GM19468 (cell line): ENCODE data around the gene MECP2.
"Not testable (repeated sequence)": the region's sequence is repeated elsewhere in the genome, so short reads cannot be mapped to it uniquely, and the experiment has no call there.

ENCODE experiments used
- ATAC-seq: cut with Tn5 transposase; IDR thresholded peaks from one replicate; pipeline ENCODE4 v1.9.1; 2021; ENCODE audit warnings: mild to moderate bottlenecking, moderate library complexity, moderate number of reproducible peaks; ENCODE audit not compliant: unreplicated experiment; ENCODE audit errors: extremely low read depth

Gene MECP2

DNA sequence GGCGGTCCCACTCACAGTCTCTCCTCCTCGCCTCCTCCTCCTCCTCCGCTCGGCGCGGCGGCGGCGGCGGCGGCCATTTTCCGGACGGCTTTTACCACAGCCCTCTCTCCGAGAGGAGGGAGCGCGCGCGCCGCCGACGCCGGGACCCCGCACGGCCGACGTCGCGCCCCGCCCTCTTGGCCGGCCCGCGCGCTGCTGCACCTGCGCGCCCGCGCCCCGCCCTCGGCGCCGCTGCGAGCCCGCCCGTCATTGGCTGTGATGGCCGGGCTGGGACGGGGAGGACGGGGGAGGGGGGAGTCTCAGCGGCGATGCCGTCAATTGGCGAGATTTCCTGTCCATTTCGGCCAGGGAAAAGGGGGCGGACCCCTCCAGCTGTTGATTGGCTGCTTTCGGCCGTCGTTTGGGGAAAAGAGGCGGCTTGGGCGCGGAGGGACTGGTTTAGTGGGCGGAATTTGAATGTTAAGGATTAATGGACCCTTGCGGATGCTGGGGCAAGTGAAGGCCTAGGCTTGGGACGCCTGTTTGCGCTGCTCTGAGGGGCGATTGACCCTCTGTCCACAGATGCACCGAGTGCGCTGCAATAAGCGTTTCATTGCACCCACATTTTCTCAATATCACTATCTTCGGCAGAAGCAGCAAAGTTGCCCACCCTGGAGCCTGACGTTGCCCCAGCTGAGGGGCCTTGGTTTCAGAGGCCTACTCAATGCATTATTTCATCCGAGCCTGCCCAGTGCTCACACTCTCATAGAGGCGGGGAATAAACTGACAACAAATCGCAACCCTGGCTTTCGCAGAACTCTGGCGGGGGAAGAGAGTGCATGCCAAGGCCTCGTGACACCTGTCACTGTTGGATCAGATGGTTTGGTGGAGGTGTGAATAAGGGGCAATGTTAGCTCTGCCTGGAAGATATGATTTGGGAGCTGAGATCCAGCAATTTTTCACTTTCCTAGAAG lies at the start of gene MECP2:
TSS of gene MECP2 (minus strand) at position 129 of the 953 bp plus-strand sequence.
- peak; percentile 56 for ATAC-seq

DNA sequence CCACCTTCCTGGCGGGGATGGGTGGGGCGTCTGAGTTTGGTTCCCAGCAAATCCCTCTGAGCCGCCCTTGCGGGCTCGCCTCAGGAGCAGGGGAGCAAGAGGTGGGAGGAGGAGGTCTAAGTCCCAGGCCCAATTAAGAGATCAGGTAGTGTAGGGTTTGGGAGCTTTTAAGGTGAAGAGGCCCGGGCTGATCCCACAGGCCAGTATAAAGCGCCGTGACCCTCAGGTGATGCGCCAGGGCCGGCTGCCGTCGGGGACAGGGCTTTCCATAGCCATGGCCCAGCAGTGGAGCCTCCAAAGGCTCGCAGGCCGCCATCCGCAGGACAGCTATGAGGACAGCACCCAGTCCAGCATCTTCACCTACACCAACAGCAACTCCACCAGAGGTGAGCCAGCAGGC lies 46.5 kb upstream of the MECP2 start, which contains the start of gene OPN1LW:
TSS of gene OPN1LW (plus strand) at position 234 of the 400 bp plus-strand sequence. CDS start at position 275, 41 bp downstream.
- not testable (repeated sequence) for ATAC-seq

DNA sequence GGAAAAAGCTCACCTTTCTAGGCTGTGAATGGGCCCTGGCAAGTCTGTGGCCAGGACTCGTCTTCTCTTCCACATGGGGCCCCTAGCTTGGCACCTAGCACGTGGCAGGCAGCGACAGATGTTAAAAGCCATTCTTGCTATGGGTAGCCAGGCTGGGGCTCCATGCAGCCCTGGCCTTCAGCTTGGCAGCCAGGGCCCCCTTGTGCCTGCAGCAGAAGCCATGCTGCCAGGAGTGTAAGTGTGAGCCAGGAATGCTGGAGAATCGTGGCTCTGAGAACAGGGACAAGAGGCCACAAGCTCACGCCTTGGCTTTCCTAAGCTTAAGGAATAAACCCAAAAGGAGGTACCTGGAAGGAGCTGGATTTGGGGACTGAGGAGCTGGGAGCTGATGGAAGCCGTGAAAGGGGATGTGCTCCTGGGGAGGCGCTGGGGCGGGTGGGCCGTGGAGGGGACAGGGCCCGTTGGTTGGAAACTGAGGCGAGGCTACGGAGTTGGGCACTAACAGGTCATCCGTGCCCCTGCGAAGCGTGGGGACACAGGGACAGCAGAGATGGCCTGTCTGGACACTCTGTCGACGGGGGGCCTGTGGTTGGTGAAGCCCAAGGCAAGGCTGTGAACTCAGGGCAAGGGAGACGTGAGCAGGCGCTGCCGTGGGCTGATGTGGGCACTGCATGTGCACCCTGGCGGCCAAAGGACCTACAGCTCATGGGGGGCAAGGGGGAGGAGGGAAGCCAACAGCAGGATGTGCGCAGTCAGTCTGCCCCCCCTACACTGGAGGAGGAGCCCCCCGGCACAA lies 45.6 kb upstream of the MECP2 start:
- no peak for ATAC-seq

DNA sequence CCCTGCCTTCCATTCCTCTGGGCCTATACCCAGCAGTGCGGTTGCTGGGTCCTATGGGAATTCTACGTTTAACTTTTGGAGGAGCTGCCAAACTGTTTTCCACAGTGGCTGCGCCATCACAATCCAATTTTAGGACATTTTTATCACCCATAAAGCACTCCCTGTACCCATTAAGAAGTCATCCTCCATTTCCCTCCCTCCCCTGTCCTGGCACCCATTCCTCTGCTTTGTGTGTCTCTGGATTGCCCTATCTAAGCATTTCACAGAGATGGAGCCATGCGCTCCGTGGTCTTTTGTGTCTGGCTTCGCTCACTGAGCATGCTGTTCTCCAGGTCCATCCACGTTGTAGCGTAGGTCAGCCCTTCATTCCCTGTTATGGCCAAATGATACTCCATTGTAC lies 44.9 kb upstream of the MECP2 start:
- ATAC-seq: no peak

DNA sequence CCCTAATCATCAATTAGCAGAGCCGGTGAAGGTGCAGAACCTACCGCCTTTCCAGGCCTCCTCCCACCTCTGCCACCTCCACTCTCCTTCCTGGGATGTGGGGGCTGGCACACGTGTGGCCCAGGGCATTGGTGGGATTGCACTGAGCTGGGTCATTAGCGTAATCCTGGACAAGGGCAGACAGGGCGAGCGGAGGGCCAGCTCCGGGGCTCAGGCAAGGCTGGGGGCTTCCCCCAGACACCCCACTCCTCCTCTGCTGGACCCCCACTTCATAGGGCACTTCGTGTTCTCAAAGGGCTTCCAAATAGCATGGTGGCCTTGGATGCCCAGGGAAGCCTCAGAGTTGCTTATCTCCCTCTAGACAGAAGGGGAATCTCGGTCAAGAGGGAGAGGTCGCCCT lies 43.2 kb upstream of the MECP2 start:
- ATAC-seq: no peak

DNA sequence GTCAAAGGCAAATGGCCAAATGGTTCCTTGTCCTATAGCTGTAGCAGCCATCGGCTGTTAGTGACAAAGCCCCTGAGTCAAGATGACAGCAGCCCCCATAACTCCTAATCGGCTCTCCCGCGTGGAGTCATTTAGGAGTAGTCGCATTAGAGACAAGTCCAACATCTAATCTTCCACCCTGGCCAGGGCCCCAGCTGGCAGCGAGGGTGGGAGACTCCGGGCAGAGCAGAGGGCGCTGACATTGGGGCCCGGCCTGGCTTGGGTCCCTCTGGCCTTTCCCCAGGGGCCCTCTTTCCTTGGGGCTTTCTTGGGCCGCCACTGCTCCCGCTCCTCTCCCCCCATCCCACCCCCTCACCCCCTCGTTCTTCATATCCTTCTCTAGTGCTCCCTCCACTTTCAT lies 42.7 kb upstream of the MECP2 start:
- no peak for ATAC-seq

DNA sequence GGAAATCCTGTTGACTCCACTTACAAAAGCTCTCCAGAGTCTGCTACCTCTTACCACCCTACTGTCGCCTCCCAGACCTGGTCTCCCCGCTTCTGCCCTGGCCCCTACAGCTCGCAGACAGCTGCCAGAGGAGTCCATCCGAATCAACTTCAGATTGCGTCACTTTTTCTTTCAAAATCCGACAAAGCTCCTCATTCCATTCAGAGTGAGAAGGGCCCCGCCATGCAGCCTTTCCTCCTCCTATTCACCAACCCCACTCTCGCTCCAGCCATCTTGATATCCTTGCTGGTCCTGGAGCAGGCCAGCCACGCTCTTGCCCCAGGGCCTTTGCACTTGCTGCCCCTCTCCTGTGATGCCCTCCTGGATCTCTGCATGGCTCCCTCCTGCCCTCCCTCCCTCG lies 41.3 kb upstream of the MECP2 start:
- ATAC-seq: no peak

DNA sequence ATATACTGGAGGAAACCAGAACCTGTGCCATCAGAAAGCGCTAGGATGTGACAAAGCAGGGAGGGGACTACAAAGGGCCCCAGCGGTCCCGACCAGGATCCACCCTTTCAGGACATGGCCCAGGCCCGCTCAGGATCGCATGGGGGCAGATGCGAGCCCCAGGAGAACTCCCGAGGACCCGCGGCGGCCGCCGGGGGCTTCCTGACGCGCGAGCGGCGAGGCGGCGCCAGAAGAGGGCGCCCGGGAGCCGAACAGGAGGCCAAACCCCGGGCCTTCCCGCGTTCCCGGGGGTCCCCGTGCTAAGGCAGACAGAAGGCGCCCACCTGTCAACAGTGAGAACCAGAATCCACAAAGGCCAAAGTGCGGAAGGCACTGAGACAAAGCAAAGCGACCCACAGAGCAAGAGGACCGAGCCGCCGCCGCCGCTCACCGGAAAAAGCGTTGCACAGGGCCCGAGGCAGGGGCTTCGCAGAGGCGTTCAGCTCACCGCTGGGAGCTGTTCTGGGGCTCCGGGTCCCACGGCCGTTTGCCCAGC lies 39.2 kb upstream of the MECP2 start:
- no peak for ATAC-seq

DNA sequence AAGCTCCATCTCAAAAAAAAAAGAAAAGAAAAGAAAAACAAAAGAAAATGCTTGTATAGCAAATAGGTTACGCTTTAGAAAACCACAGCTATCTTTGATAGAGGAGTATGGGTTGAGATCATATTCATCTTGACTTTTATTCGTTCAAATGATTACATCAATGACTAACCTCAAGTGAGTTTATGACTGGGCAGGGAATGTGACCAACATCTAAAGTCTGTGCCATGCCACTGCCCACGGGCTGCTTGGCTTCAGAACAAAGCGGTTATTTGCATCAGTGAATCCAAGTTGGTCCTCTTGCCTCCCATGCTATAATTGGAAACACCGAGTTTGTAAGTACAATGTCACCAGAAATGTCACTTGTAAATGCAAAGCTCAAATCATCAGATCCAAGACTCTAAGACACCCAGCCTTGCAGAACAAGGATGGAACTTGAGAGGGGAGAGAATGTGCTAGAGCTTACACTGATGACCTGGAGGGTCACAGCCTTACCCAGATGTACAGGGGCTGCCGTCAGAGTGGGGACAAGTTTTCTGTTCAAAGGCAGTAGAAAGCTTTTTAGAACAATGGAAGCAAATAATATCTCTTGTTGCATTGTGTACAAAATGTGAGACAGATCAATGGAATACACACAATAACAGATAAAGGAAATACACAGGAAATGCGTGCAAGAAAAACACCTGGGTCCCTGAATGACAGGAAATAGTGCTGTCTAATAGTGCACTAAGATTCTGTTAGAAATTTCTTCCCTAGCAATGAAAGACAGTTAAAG lies 38.1 kb upstream of the MECP2 start:
- ATAC-seq: no peak

DNA sequence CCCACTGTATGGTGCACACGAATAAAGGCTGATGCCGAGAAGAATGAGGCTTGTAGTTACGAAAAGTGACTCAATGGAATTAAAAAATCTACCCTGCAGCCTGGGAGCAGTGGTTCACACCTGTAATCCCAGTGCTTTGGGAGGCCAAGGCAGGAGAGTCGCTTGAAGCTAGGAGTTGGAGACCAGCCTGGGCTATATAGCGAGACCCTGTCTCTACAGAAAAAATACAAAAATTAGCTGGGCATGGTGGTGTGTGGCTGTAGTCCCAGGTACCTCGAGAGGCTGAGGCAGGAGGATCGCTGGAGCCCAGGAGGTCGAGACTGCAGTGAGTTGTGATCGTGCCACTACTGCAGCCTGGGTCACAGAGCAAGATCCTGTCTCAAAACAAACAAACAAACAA lies 34.8 kb upstream of the MECP2 start:
- ATAC-seq: no peak

DNA sequence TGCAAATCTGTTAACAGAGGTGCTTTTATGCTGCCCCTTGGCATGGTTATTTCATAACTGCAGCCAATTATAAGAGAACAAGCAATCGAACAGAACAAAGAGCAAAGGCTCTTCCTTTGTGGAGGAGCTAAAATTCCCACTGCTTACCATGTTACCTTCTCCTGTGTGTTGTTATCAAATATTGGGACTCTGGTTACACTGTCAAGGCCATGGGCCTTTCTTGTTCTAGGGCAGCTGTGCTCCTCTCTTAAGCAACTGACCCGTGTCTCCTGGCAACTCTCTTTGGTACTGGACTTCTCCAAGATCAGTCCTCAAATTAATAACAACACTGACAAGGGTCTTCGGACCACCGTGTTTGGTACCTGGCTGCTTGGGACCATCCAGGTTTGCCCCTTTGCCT lies 34.4 kb upstream of the MECP2 start:
- ATAC-seq: no peak

DNA sequence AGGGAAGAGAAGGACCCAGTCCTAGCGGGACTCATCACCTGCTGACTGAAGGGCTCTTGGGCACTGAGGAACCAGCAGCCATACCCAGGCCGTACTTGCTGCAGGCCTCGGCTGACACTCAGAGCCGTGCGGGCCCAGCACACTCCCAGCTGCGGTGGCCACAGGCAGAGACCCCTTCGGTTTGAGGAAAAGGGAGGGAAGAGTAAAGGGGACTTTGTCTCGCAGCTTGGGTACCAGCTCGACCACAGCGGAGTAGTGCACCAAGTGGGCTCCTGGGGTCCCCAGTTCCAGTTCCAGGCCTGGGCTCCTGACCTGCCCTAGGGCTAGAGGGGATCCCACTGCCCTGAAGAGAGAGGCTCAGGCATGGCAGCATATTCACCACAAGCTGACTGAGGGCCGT lies 28.6 kb upstream of the MECP2 start:
- ATAC-seq: no peak

DNA sequence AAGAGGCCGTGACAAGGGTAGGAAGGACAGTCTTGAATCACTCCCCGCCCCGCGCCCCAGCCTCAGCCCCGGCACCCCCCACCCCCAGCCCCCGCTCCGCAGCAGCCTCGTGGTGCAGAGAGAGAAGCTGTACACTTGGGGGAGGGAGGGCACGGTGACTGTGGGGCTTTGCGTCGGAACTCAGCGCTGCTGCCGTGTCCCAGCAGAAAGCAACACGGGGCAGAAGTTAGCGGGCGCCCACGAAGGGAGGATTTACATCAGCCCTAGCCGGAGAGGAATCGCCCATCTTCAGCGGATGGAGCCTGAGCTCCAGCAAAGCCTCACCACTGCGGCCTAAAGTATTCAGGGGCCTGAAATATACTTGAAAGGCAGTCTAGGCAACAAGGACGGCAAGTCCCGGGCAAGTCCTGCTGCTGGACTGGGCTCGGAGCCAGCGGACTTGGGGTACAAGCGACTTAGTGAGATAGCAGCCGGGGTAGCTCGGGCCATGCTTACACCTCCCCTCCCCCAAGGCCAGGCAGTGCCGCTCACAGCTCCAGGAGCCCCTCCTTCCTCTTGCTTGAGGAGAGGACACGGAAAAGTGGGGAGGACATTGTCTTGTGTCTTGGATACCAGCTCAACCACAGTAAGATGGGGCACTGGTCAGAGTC lies 28.0 kb upstream of the MECP2 start:
- no peak for ATAC-seq

DNA sequence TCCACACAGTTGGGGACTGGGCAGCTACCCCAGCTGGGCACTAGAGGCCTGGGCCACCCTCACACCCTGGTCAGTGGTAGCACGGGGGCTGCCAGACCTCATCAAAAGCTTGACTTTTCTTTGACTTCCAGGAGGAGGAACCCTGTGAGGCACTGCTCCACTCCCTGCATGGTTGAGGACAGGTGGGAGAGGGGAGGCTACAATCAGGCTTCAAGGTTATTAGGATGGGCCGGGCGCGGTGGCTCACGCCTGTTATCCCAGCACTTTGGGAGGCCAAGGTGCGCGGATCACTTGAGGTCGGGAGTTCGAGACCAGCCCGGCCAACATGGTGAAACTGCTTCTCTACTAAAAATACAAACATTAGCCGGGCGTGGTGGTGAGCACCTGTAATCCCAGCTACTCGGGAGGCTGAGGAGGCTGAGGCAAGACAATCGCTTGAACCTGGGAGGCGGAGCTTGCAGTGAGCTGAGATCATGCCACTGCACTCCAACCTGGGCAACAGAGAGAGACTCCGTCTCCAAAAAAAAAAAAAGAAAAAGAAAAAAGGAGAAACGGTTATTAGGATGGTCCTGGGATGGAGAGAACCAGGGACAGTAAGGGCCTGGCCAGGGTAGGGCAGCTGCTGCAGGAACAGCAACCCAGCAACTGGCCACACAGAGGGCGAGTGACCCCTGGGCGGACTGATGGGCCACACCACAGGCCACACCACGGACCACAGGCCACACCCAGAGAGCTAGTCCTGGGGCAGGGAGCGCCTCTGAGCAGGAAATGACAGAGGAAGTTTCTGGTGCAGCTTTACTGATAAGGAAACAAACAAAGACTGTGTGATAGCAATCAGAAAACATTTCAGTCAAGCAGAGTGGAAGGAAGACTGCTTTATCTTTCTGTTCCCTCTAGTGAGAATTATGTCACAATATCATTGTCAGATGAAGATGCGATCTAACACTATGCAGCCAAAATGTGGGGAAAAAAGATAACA lies 26.0 kb upstream of the MECP2 start:
- ATAC-seq: no peak

DNA sequence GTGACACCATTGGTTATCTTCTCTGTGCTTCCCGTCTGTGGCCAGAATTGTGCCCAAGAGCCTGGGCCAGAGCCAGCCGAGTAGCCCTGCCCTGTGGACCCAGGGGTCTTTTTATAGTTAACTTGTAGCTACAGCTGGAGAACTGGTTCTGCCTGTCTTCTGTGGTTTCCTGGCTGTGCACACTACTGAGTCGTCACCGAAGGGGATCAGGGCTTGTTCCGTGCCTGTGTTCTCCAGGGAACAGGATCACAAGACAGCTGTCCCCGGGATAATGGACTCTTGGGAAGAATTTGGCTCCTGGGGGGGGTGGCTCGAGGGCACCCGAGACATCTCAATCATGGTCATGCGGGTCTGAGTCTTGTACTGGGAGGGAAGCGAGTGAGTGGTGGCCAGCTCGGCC lies 24.4 kb upstream of the MECP2 start:
- no peak for ATAC-seq

DNA sequence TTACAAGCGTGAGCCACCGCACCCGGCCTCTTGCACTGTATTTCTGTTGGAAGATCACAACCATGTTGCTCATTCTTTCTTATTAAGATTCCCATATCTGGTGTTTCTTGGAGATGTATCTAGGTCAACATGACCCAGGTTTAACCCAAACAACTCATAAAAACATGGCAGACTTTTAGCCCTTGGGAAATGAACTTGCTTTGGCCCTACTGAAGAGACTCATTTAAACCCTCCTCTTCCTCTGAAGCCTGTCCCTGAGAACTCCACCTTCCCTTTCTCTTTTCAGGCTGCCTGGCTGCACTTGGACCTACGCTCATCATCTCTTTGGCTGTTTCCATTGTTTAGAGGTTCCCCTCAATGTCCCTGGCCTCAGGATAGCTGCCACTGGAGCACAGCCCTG lies 23.7 kb upstream of the MECP2 start:
- no peak for ATAC-seq

DNA sequence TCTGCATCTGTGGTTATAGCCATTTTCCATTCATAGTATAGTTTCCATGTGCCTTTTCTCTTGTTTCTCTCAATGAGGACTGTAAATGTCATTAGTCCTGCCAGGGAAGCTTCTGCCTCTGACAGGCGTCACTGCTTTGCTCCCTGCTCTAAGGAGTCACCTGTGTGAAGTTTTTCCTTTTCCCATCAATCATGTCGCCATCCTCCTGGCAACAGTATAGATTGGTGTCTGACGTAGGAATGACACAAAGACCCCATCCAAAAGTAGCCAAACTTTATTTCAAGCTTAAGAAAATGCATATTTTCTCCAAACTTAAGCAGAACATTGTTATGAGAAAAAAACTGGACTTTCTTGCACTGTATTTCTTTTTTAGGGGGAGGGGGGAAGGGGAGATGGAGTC lies 23.1 kb upstream of the MECP2 start:
- no peak for ATAC-seq

DNA sequence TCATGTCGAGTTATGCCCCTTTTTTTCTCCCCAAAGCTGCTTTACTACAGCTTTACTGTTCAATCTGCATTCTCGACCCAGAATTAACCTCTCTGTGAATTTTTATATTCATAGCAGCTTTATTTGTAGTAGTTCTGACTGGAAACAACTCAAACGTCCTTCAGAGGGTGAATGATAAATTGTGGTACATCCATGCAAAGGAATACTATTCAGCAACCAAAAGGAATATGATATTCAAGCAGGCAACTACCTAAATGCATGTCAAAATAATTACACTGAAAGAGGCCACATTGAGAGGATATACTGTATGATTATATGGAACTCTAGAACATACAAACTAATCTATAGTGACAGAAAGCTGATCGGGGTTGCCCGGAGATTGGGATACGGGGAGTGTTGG lies 20.0 kb upstream of the MECP2 start:
- ATAC-seq: no peak
